HCT116 (cell line): ENCODE results near the gene TH. TPM values are rescaled to one million over a fixed set of nuclear protein-coding genes. Genes with fewer than 3 reads are reported as not detected.

ENCODE experiments used
- ATAC-seq: fragments of 200-7000 bp; cut with Tn5 transposase; 2 replicates; pipeline ENCODE4 v1.9.1; 2020; ENCODE audit warnings: mild to moderate bottlenecking, moderate library complexity
- BruUV-seq: library from RNA; stranded (reverse); fragments of 400-500 nt; replicated peaks from 2 replicates; lab custom pipeline; 2021; lab: Mats Ljungman, UMichigan
- CTCF ChIA-PET: fragments of 300-600 bp; sonication (Branson Sonifier 250); formaldehyde crosslinking; loops from one replicate; lab custom pipeline; 2021; ENCODE audit warnings: antibody characterized with exemption; lab: Charles Lee
- POLR2A ChIA-PET: fragments of 300-600, 350-600 bp; sonication (Branson Sonifier 250); formaldehyde crosslinking; loops from one replicate; lab custom pipeline; 2021; ENCODE audit warnings: antibody characterized with exemption; lab: Charles Lee
- RAD21 ChIA-PET, 2 experiments: fragments of 300-600 bp; sonication (Branson Sonifier 250); formaldehyde crosslinking; loops; one replicate each; lab custom pipeline; 2023; ENCODE audit warnings: low total read pairs in 2 of 2; ENCODE audit not compliant: uncharacterized antibody in 2 of 2, unreplicated experiment in 2 of 2, low non-redundant PET in 1 of 2; lab: Charles Lee
- DNase-seq: peaks from one replicate; pipeline ENCODE4 v3.0.0-alpha.2; 2010; ENCODE audit warnings: low read depth, low spot score
- H2AFZ ChIP-seq: fragments of 200-600 bp; shearing (Covaris generic), sonication (generic); 2 replicates; pipeline ENCODE4 v1.6.1; 2017; ENCODE audit warnings: low read depth, mixed run types, mixed read lengths, antibody characterized with exemption, low read length; ENCODE audit not compliant: poor library complexity, severe bottlenecking
- H3K27ac ChIP-seq: 2 replicates; pipeline ENCODE4 v1.5.1; 2012; ENCODE audit warnings: low read depth, low read length
- H3K27me3 ChIP-seq: fragments of 200-600 bp; sonication (generic); 2 replicates; pipeline ENCODE4 v1.6.1; 2016; ENCODE audit warnings: mixed run types, low read length, mixed read lengths; ENCODE audit not compliant: insufficient read depth
- H3K36me3 ChIP-seq, 2 experiments: fragments of 200-500 bp in 1 of 2; fragments of 200-600 bp in 1 of 2; sonication (Bioruptor generic) in 1 of 2; sonication (generic) in 1 of 2; 2 replicates each; pipeline versions ENCODE4 v1.5.1 to v1.6.1; 2014 to 2016; ENCODE audit warnings: low read length in 2 of 2, inconsistent platforms in 1 of 2, mixed read lengths in 1 of 2, mixed run types in 1 of 2; ENCODE audit not compliant: insufficient read depth in 2 of 2, control insufficient read depth in 1 of 2
- H3K4me1 ChIP-seq, 2 experiments: fragments of 200-600 bp in 1 of 2; sonication (generic) in 1 of 2; 2 replicates each; pipeline versions ENCODE4 v1.5.1 to v1.6.1; 2012 to 2017; ENCODE audit warnings: low read length in 2 of 2, inconsistent platforms in 1 of 2, mild to moderate bottlenecking in 1 of 2, mixed read lengths in 1 of 2, mixed run types in 1 of 2, moderate library complexity in 1 of 2; ENCODE audit not compliant: insufficient read depth in 2 of 2, control insufficient read depth in 1 of 2
- H3K4me2 ChIP-seq: fragments of 200-600 bp; sonication (generic); 2 replicates; pipeline ENCODE4 v1.6.1; 2017; ENCODE audit warnings: mixed run types, low read length, mixed read lengths
- H3K4me3 ChIP-seq, 2 experiments: fragments of 200-600 bp in 1 of 2; sonication (generic) in 1 of 2; replicated peaks in 1 of 2; 2 replicates each; pipeline ENCODE4 v1.5.1; 2011 to 2016; ENCODE audit warnings: low read length in 2 of 2, control low read depth in 1 of 2, low read depth in 1 of 2, mild to moderate bottlenecking in 1 of 2, mixed read lengths in 1 of 2, mixed run types in 1 of 2
- H3K79me2 ChIP-seq: fragments of 200-600 bp; sonication (generic); 2 replicates; pipeline ENCODE4 v1.6.1; 2017; ENCODE audit warnings: mild to moderate bottlenecking, mixed run types, low read length, moderate library complexity, mixed read lengths; ENCODE audit not compliant: insufficient read depth
- H3K9ac ChIP-seq: fragments of 200-600 bp; sonication (generic); 2 replicates; pipeline ENCODE4 v1.6.1; 2016; ENCODE audit warnings: low read length, mixed read lengths
- H3K9me2 ChIP-seq: fragments of 200-600 bp; sonication (generic), shearing (Covaris generic); 2 replicates; pipeline ENCODE4 v1.6.1; 2017; ENCODE audit warnings: mixed run types, mild to moderate bottlenecking, moderate library complexity; ENCODE audit not compliant: insufficient read depth
- H3K9me3 ChIP-seq, 2 experiments: fragments of 200-500 bp in 1 of 2; fragments of 200-600 bp in 1 of 2; sonication (Bioruptor generic) in 1 of 2; sonication (generic) in 1 of 2; 2 replicates each; pipeline ENCODE4 v1.6.1; 2014 to 2017; ENCODE audit warnings: low read length in 2 of 2, mixed read lengths in 2 of 2, inconsistent platforms in 1 of 2, low read depth in 1 of 2, mild to moderate bottlenecking in 1 of 2, mixed run types in 1 of 2, moderate library complexity in 1 of 2; ENCODE audit not compliant: control insufficient read depth in 1 of 2, insufficient read depth in 1 of 2
- H4K20me1 ChIP-seq: fragments of 200-600 bp; sonication (generic), shearing (Covaris generic); 2 replicates; pipeline ENCODE4 v1.6.1; 2017; ENCODE audit warnings: mixed run types, mild to moderate bottlenecking, moderate library complexity; ENCODE audit not compliant: insufficient read depth
- ATF3 ChIP-seq: IDR thresholded peaks from 2 replicates; pipeline ENCODE4 v1.6.1; 2012
- CBX3 ChIP-seq: IDR thresholded peaks from 2 replicates; pipeline ENCODE4 v1.6.1; 2012; ENCODE audit warnings: low read depth
- CEBPB ChIP-seq: IDR thresholded peaks from 2 replicates; pipeline ENCODE4 v1.6.1; 2012; ENCODE audit warnings: low read depth
- EZH2 ChIP-seq: fragments of 200-600 bp; sonication (generic); IDR thresholded peaks from 2 replicates; pipeline ENCODE4 v1.6.1; 2017; ENCODE audit warnings: antibody characterized with exemption, mixed run types
- EZH2phosphoT487 ChIP-seq: fragments of 200-600 bp; IDR thresholded peaks from 2 replicates; pipeline ENCODE4 v1.6.1; 2018; ENCODE audit warnings: antibody characterized with exemption, borderline replicate concordance
- FOSL1 ChIP-seq: IDR thresholded peaks from 2 replicates; pipeline ENCODE4 v1.6.1; 2012; ENCODE audit warnings: low read depth
- JUND ChIP-seq: IDR thresholded peaks from 2 replicates; pipeline ENCODE4 v1.6.1; 2012
- MAX ChIP-seq: IDR thresholded peaks from 2 replicates; pipeline ENCODE4 v1.6.1; 2012
- POLR2A ChIP-seq: IDR thresholded peaks from 2 replicates; pipeline ENCODE4 v1.7.0; 2011; ENCODE audit warnings: borderline replicate concordance; ENCODE audit not compliant: insufficient read depth, insufficient read length; ENCODE audit errors: extremely low read depth
- RAD21 ChIP-seq: IDR thresholded peaks from 2 replicates; pipeline ENCODE4 v1.6.1; 2012; ENCODE audit warnings: low read depth, mild to moderate bottlenecking
- REST ChIP-seq: IDR thresholded peaks from 2 replicates; pipeline ENCODE4 v1.6.1; 2012; ENCODE audit warnings: low read depth
- SIN3A ChIP-seq: IDR thresholded peaks from 2 replicates; pipeline ENCODE4 v1.6.1; 2012; ENCODE audit warnings: low read depth
- SP1 ChIP-seq: IDR thresholded peaks from 2 replicates; pipeline ENCODE4 v1.6.1; 2012; ENCODE audit warnings: low read depth
- SRF ChIP-seq: IDR thresholded peaks from 2 replicates; pipeline ENCODE4 v1.6.1; 2012; ENCODE audit warnings: low read depth
- TCF7L2 ChIP-seq: IDR thresholded peaks from 2 replicates; pipeline ENCODE4 v1.7.0; 2011; ENCODE audit warnings: borderline replicate concordance, inconsistent platforms; ENCODE audit not compliant: insufficient read depth, insufficient read length; ENCODE audit errors: extremely low read depth
- YY1 ChIP-seq: IDR thresholded peaks from 2 replicates; pipeline ENCODE4 v1.6.1; 2011; ENCODE audit warnings: low read length, low read depth, moderate library complexity, mild to moderate bottlenecking; ENCODE audit not compliant: insufficient replicate concordance; ENCODE audit errors: extremely low read depth
- ZFX ChIP-seq: fragments of 450-650 bp; IDR thresholded peaks from 2 replicates; pipeline ENCODE4 v1.6.1; 2017
- intact Hi-C: fragments of 100-400 bp; cut with micrococcal nuclease; formaldehyde crosslinking; loops from 2 replicates; pipeline ENCODE4 v1.10.0; 2022
- total RNA-seq: library from RNA; stranded (reverse); gene quantifications from one replicate; pipeline ENCODE4 v1.2.1, GENCODE V29; 2021; ENCODE audit not compliant: unreplicated experiment

TH gene
- total RNA-seq, 1 experiment from 2014 or later: not detected

- no peak overlapping the region for H3K4me3 ChIP-seq
- no peaks in the 10 kb centered on the region for H3K9me3 ChIP-seq
- H3K27me3 ChIP-seq: no peaks in the 10 kb centered on the region
- H3K79me2 ChIP-seq: no peaks in the 10 kb centered on the region
- no peak overlapping the region for H3K9ac ChIP-seq
- no peaks in the 10 kb centered on the region for H3K9me2 ChIP-seq
- BruUV-seq: no TSS peak
- intact Hi-C loops: no loop called here
- CTCF ChIA-PET: interaction anchor here (0.8 to 2.9 kb wide), 5 partner anchors 28 to 506 kb away, joined by 3 to 40 read pairs (median 4); no protein-coding TSS in a partner anchor
- no peak overlapping the region for H3K4me2 ChIP-seq
- DNase-seq: no peak
- POLR2A ChIA-PET: no interaction called here
- H2AFZ ChIP-seq: no peak overlapping the region
- no peaks in the 10 kb centered on the region for H3K4me1 ChIP-seq
- TF ChIP-seq EZH2 (no peak), JUND (no peak), SP1 (no peak), ZFX (no peak), CEBPB (no peak), SRF (no peak), SIN3A (no peak), POLR2A (no peak), TCF7L2 (no peak), REST (no peak), EZH2phosphoT487 (no peak), RAD21 (no peak), ATF3 (no peak), MAX (no peak), YY1 (no peak), FOSL1 (no peak), CBX3 (no peak)
- TF ChIP-seq, all 23 proteins: peak for 0
- H3K27ac ChIP-seq: no peak overlapping the region
- RAD21 ChIA-PET: no interaction called here
- no peaks in the 10 kb centered on the region for H3K36me3 ChIP-seq
- ATAC-seq: no peak
- H4K20me1 ChIP-seq: no peaks in the 10 kb centered on the region
Observed at GRCh38 chr11:2158296-2158737, 13.3 kb downstream of the TH start.
